IMR-90 (cell line): ENCODE results near the gene INPP5A. TPM values are rescaled to one million over a fixed set of nuclear protein-coding genes. Genes with fewer than 3 reads are reported as not detected.

Experiments used
- ATAC-seq: fragments of 200-7000 bp; cut with Tn5 transposase; 2 replicates; pipeline ENCODE4 v1.9.1; 2020; ENCODE audit warnings: low read depth, mild to moderate bottlenecking, moderate library complexity
- BruUV-seq: library from RNA; stranded (reverse); fragments of 400-500 nt; replicated peaks from 2 replicates; lab custom pipeline; 2021; lab: Mats Ljungman, UMichigan
- CTCF ChIA-PET: fragments of 300-600 bp; formaldehyde crosslinking; extraction: SDS; loops from one replicate; lab custom pipeline; 2021; ENCODE audit warnings: antibody characterized with exemption; lab: Yijun Ruan, JAX
- POLR2A ChIA-PET: fragments of 300-600 bp; sonication (Branson Sonifier 250); formaldehyde crosslinking; loops from one replicate; lab custom pipeline; 2022; ENCODE audit warnings: antibody characterized with exemption; ENCODE audit not compliant: unreplicated experiment; lab: Charles Lee
- DNase-seq: peaks from one replicate; pipeline ENCODE4 v3.0.0; 2013
- H2AFZ ChIP-seq: replicated peaks from 2 replicates; pipeline ENCODE3; 2013; ENCODE audit warnings: low read length, mild to moderate bottlenecking; ENCODE audit not compliant: poor library complexity
- H2AK5ac ChIP-seq: 2 replicates; pipeline ENCODE4 v1.6.1; 2013; ENCODE audit warnings: low read depth, low read length, inconsistent platforms
- H2AK9ac ChIP-seq: replicated peaks from 2 replicates; pipeline ENCODE3; 2013; ENCODE audit warnings: mild to moderate bottlenecking, low read depth, low read length, moderate library complexity; ENCODE audit not compliant: poor library complexity
- H2BK120ac ChIP-seq: 2 replicates; pipeline ENCODE4 v1.6.1; 2013; ENCODE audit warnings: low read depth, low read length, inconsistent platforms
- H2BK15ac ChIP-seq: 3 replicates; pipeline ENCODE4 v1.6.1; 2013; ENCODE audit warnings: low read depth, low read length, inconsistent platforms
- H2BK20ac ChIP-seq: 2 replicates; pipeline ENCODE4 v1.6.1; 2013; ENCODE audit warnings: low read depth, mild to moderate bottlenecking, inconsistent platforms, low read length, moderate library complexity
- H2BK5ac ChIP-seq: 2 replicates; pipeline ENCODE4 v1.6.1; 2013; ENCODE audit warnings: mild to moderate bottlenecking, low read depth, low read length, inconsistent platforms; ENCODE audit not compliant: poor library complexity, severe bottlenecking
- H3K14ac ChIP-seq: replicated peaks from 2 replicates; pipeline ENCODE4 v1.6.1; 2013; ENCODE audit warnings: low read depth, low read length, inconsistent platforms
- H3K18ac ChIP-seq: 2 replicates; pipeline ENCODE4 v1.6.1; 2013; ENCODE audit warnings: low read depth, low read length, control low read depth
- H3K23ac ChIP-seq: 2 replicates; pipeline ENCODE4 v1.6.1; 2013; ENCODE audit warnings: low read depth, low read length, inconsistent platforms
- H3K27ac ChIP-seq: 2 replicates; pipeline ENCODE4 v1.5.1; 2013; ENCODE audit warnings: mild to moderate bottlenecking, control low read depth, low read length; ENCODE audit not compliant: insufficient read depth
- H3K27me3 ChIP-seq: 2 replicates; pipeline ENCODE4 v1.6.1; 2013; ENCODE audit warnings: low read length; ENCODE audit not compliant: control insufficient read depth, insufficient read depth
- H3K36me3 ChIP-seq: 2 replicates; pipeline ENCODE4 v1.6.1; 2013; ENCODE audit warnings: low read length, mixed read lengths; ENCODE audit not compliant: control insufficient read depth, insufficient read depth
- H3K4ac ChIP-seq: 2 replicates; pipeline ENCODE4 v1.6.1; 2013; ENCODE audit warnings: low read depth, low read length, inconsistent platforms
- H3K4me1 ChIP-seq: 2 replicates; pipeline ENCODE4 v1.6.1; 2013; ENCODE audit warnings: low read length, mixed read lengths; ENCODE audit not compliant: control insufficient read depth, insufficient read depth
- H3K4me2 ChIP-seq: 2 replicates; pipeline ENCODE4 v1.6.1; 2013; ENCODE audit warnings: low read depth, mild to moderate bottlenecking, control low read depth, low read length, moderate library complexity
- H3K4me3 ChIP-seq: 2 replicates; pipeline ENCODE4 v1.5.1; 2013; ENCODE audit warnings: low read depth, mild to moderate bottlenecking, control low read depth, low read length, moderate library complexity; ENCODE audit not compliant: insufficient read depth
- H3K56ac ChIP-seq: 2 replicates; pipeline ENCODE4 v1.6.1; 2013; ENCODE audit warnings: low read length, inconsistent platforms; ENCODE audit not compliant: insufficient read depth; ENCODE audit errors: extremely low read depth
- H3K79me1 ChIP-seq, 2 experiments: 2 replicates each; pipeline ENCODE4 v1.6.1; 2013; ENCODE audit warnings: low read length in 2 of 2, inconsistent platforms in 1 of 2, low read depth in 1 of 2
- H3K9ac ChIP-seq: 2 replicates; pipeline ENCODE4 v1.6.1; 2013; ENCODE audit warnings: low read depth, low read length, control low read depth
- H3K9me1 ChIP-seq: 2 replicates; pipeline ENCODE4 v1.6.1; 2013; ENCODE audit warnings: low read length, inconsistent platforms; ENCODE audit not compliant: insufficient read depth
- H3K9me3 ChIP-seq: 2 replicates; pipeline ENCODE4 v1.6.1; 2013; ENCODE audit warnings: low read length; ENCODE audit not compliant: control insufficient read depth, insufficient read depth
- H4K20me1 ChIP-seq: 2 replicates; pipeline ENCODE4 v1.6.1; 2013; ENCODE audit warnings: low read length, inconsistent platforms; ENCODE audit not compliant: insufficient read depth
- H4K5ac ChIP-seq: 2 replicates; pipeline ENCODE4 v1.6.1; 2013; ENCODE audit warnings: mild to moderate bottlenecking, low read depth, low read length, control low read depth
- H4K8ac ChIP-seq, 2 experiments: 2 replicates each; pipeline ENCODE4 v1.6.1; 2013; ENCODE audit warnings: low read depth in 2 of 2, low read length in 2 of 2, control low read depth in 1 of 2, inconsistent platforms in 1 of 2
- H4K91ac ChIP-seq: 2 replicates; pipeline ENCODE4 v1.6.1; 2013; ENCODE audit warnings: low read depth, low read length, inconsistent platforms; ENCODE audit not compliant: insufficient read depth
- CEBPB ChIP-seq: IDR thresholded peaks from 2 replicates; pipeline ENCODE4 v1.6.1; 2012; ENCODE audit warnings: low read depth, low read length, improper control_type of control experiment
- CTCF ChIP-seq: conservative IDR thresholded peaks from 2 replicates; pipeline ENCODE4 v1.5.1; 2012; ENCODE audit warnings: mild to moderate bottlenecking, low read depth, low read length, improper control_type of control experiment
- ELK1 ChIP-seq: fragments of 150-350 bp; IDR thresholded peaks from 2 replicates; pipeline ENCODE4 v1.6.1; 2016; ENCODE audit warnings: low read depth, mild to moderate bottlenecking, low read length, moderate library complexity, borderline replicate concordance
- MXI1 ChIP-seq: IDR thresholded peaks from 2 replicates; pipeline ENCODE4 v1.6.1; 2012; ENCODE audit warnings: low read depth, mild to moderate bottlenecking, low read length, moderate library complexity, borderline replicate concordance
- NFE2L2 ChIP-seq: fragments of 150-350 bp; IDR thresholded peaks from 2 replicates; pipeline ENCODE4 v1.6.1; 2016; ENCODE audit warnings: low read depth, mild to moderate bottlenecking, low read length
- SMC3 ChIP-seq: fragments of 150-350 bp; IDR thresholded peaks from 2 replicates; pipeline ENCODE4 v1.6.1; 2016; ENCODE audit warnings: low read depth, mild to moderate bottlenecking, antibody characterized with exemption, low read length, moderate library complexity
- WGBS, 2 experiments: methylation state at CpG; one replicate each; pipeline versions ENCODE4 v1.1.5 to v1.1.7; 2013; ENCODE audit warnings: missing lambda C conversion rate in 2 of 2; ENCODE audit not compliant: insufficient read length in 1 of 2; ENCODE audit errors: extremely low coverage in 2 of 2; 5-methylcytosine and 5-hydroxymethylcytosine counted together
- dilution Hi-C: fragments of 300-500 bp; cut with HindIII; formaldehyde crosslinking; loops from one replicate; pipeline ENCODE4 v1.14.3; 2018; ENCODE audit warnings: low sequenced_read_pairs; ENCODE audit not compliant: unreplicated experiment
- in situ Hi-C: fragments of 300-500 bp; cut with MboI; formaldehyde crosslinking; loops from 3 replicates; pipeline ENCODE4 v1.14.3; 2019; ENCODE audit warnings: low sequenced_read_pairs, inconsistent platforms, mixed read lengths
- intact Hi-C: fragments of 100-400 bp; cut with micrococcal nuclease; formaldehyde crosslinking; loops from 2 replicates; pipeline ENCODE4 v1.10.0; 2022
- polyA plus RNA-seq, 3 experiments: library from polyadenylated mRNA; depleted of rRNA; stranded (reverse); fragments of >200 nt; gene quantifications; 2 replicates each; pipeline ENCODE4 v1.2.3, GENCODE V29; 2012; ENCODE audit warnings: low replicate concordance in 1 of 3
- total RNA-seq: library from RNA; depleted of rRNA; stranded (reverse); fragments of >200 nt; gene quantifications from 2 replicates; pipeline ENCODE4 v1.2.3, GENCODE V29; 2012

INPP5A gene
- total and polyA plus RNA-seq, 2 of the 4 experiments (the other 2 are of a cell fraction): 21.4 to 36.7 TPM

GRCh38 chr10:132653721-132654120 is 116.1 kb downstream of the INPP5A start:
- in situ Hi-C loops: loop anchor here (10.0 to 25.0 kb wide), 3 partner anchors 121 to 609 kb away; no protein-coding TSS in a partner anchor
- peaks cover 7% of the 10 kb centered on the region for H3K36me3 ChIP-seq
- H4K20me1 ChIP-seq: peaks cover 3% of the 10 kb centered on the region; the same call in 1 of the 2 replicates
- no peak overlapping the region for H3K56ac ChIP-seq
- H2BK20ac ChIP-seq: no peak overlapping the region
- TF ChIP-seq NFE2L2: no peak
- no peak for TF ChIP-seq CEBPB
- no peak for TF ChIP-seq ELK1
- TF ChIP-seq SMC3: no peak
- TF ChIP-seq MXI1: no peak
- no peak for TF ChIP-seq CTCF
- H3K14ac ChIP-seq: no peak overlapping the region
- no peaks in the 10 kb centered on the region for H3K4me1 ChIP-seq
- H3K18ac ChIP-seq: no peak overlapping the region
- H2AK9ac ChIP-seq: no peak overlapping the region
- BruUV-seq: no TSS peak
- no peak overlapping the region for H4K91ac ChIP-seq
- H2AFZ ChIP-seq: no peak overlapping the region
- intact Hi-C loops: loop anchor here (1.0 to 5.0 kb wide), 4 partner anchors 135 to 289 kb away; partner anchors contain the start of gene CFAP46
- 93% methylated on average over 17 of the region's 20 CpGs; no CpG with 5 or more reads in 1 of the 2 experiments for WGBS, 2 experiments
- no peak overlapping the region for H2BK120ac ChIP-seq
- H3K4ac ChIP-seq: no peak overlapping the region
- no peak overlapping the region for H3K27ac ChIP-seq
- H3K9me1 ChIP-seq: no peaks in the 10 kb centered on the region
- DNase-seq: no peak
- H3K23ac ChIP-seq: no peak overlapping the region
- H3K9me3 ChIP-seq: no peaks in the 10 kb centered on the region
- H3K27me3 ChIP-seq: no peaks in the 10 kb centered on the region
- H2BK15ac ChIP-seq: no peak overlapping the region
- no peak overlapping the region for H3K4me3 ChIP-seq
- no peak overlapping the region for H2AK5ac ChIP-seq
- no peak overlapping the region for H3K9ac ChIP-seq
- H4K8ac ChIP-seq: no peak overlapping the region
- no peak overlapping the region for H2BK5ac ChIP-seq
- POLR2A ChIA-PET: no interaction called here
- no peak for ATAC-seq
- dilution Hi-C loops: no loop called here
- no peak overlapping the region for H4K5ac ChIP-seq
- no peaks in the 10 kb centered on the region; a peak in 1 of 4 replicates for H3K79me1 ChIP-seq
- H3K4me2 ChIP-seq: no peak overlapping the region
- CTCF ChIA-PET: no interaction called here
